Panc1 (cell line): ENCODE results near the gene ZNF248. TPM values are rescaled to one million over a fixed set of nuclear protein-coding genes. Genes with fewer than 3 reads are reported as not detected.

Experiments
- ATAC-seq: fragments of 200-7000 bp; cut with Tn5 transposase; 2 replicates; pipeline ENCODE4 v1.9.1; 2020; ENCODE audit warnings: mild to moderate bottlenecking, moderate library complexity
- BruUV-seq: library from RNA; stranded (reverse); fragments of 400-500 nt; replicated peaks from 2 replicates; lab custom pipeline; 2021; lab: Mats Ljungman, UMichigan
- CTCF ChIA-PET: fragments of 300-600 bp; sonication (Branson Sonifier 250); formaldehyde crosslinking; loops from one replicate; lab custom pipeline; 2022; ENCODE audit warnings: antibody characterized with exemption; lab: Charles Lee
- POLR2A ChIA-PET: fragments of 300-600 bp; sonication (Branson Sonifier 250); formaldehyde crosslinking; loops from one replicate; lab custom pipeline; 2022; ENCODE audit warnings: antibody characterized with exemption; lab: Charles Lee
- DNase-seq: peaks from one replicate; pipeline ENCODE4 v3.0.0-alpha.2; 2010; ENCODE audit warnings: low read depth, low spot score
- H3K27ac ChIP-seq: 2 replicates; pipeline ENCODE4 v1.5.1; 2011; ENCODE audit warnings: mild to moderate bottlenecking, low read length, inconsistent platforms
- H3K27me3 ChIP-seq: fragments of 200-500 bp; sonication (Bioruptor generic); 2 replicates; pipeline ENCODE4 v1.6.0; 2014; ENCODE audit warnings: low read length, inconsistent platforms; ENCODE audit not compliant: control insufficient read depth, insufficient read depth
- H3K36me3 ChIP-seq: fragments of 200-500 bp; sonication (Bioruptor generic); 2 replicates; pipeline ENCODE4 v1.5.1; 2014; ENCODE audit warnings: inconsistent platforms, mild to moderate bottlenecking, low read length, moderate library complexity; ENCODE audit not compliant: control insufficient read depth, insufficient read depth
- H3K4me1 ChIP-seq: 2 replicates; pipeline ENCODE4 v1.5.1; 2011; ENCODE audit warnings: inconsistent platforms, mild to moderate bottlenecking, low read length, moderate library complexity; ENCODE audit not compliant: control insufficient read depth, insufficient read depth
- H3K4me3 ChIP-seq, 2 experiments: 2 replicates each; pipeline ENCODE4 v1.5.1; 2011 to 2012; ENCODE audit warnings: low read depth in 2 of 2, low read length in 2 of 2, mild to moderate bottlenecking in 2 of 2, inconsistent platforms in 1 of 2, moderate library complexity in 1 of 2
- H3K9me3 ChIP-seq: fragments of 200-500 bp; sonication (Bioruptor generic); 2 replicates; pipeline ENCODE4 v1.5.1; 2014; ENCODE audit warnings: low read depth, mild to moderate bottlenecking, inconsistent platforms, low read length, moderate library complexity; ENCODE audit not compliant: control insufficient read depth, insufficient read depth
- CTCF ChIP-seq: fragments of 450-650 bp; IDR thresholded peaks from 2 replicates; pipeline ENCODE4 v1.5.1; 2017; ENCODE audit warnings: mild to moderate bottlenecking
- POLR2AphosphoS5 ChIP-seq: IDR thresholded peaks from 2 replicates; pipeline ENCODE4 v1.6.1; 2012; ENCODE audit warnings: mild to moderate bottlenecking, low read depth, low read length, moderate library complexity
- REST ChIP-seq, 2 experiments: IDR thresholded peaks; 2 replicates each; pipeline ENCODE4 v1.6.1; 2011 to 2012; ENCODE audit warnings: low read depth in 2 of 2, control low read depth in 1 of 2, low read length in 1 of 2, mild to moderate bottlenecking in 1 of 2, moderate library complexity in 1 of 2; ENCODE audit not compliant: insufficient read depth in 1 of 2
- SIN3A ChIP-seq: IDR thresholded peaks from 2 replicates; pipeline ENCODE4 v1.6.1; 2012; ENCODE audit warnings: low read depth, mild to moderate bottlenecking, low read length, moderate library complexity, borderline replicate concordance; ENCODE audit not compliant: insufficient read depth
- TCF7L2 ChIP-seq: IDR thresholded peaks from 2 replicates; pipeline ENCODE4 v1.6.1; 2011; ENCODE audit warnings: mild to moderate bottlenecking, low read depth, low read length, inconsistent platforms
- in situ Hi-C: cut with HindIII; loops from 2 replicates; pipeline ENCODE4 v1.10.0; 2016; ENCODE audit warnings: low sequenced_read_pairs, low pct_unique_long_range_greater_than_20kb
- intact Hi-C: fragments of 100-400 bp; cut with micrococcal nuclease; formaldehyde crosslinking; loops from one replicate; pipeline ENCODE4 v1.10.0; 2022; ENCODE audit not compliant: unreplicated experiment
- total RNA-seq: library from RNA; stranded (reverse); gene quantifications from one replicate; pipeline ENCODE4 v1.2.1, GENCODE V29; 2021; ENCODE audit not compliant: unreplicated experiment

Gene ZNF248
- total RNA-seq, 1 experiment from 2014 or later: 8.1 TPM

- H3K4me3 ChIP-seq: no peak overlapping the region
- H3K9me3 ChIP-seq: no peaks in the 10 kb centered on the region
- DNase-seq (no peak), ATAC-seq (no peak)
- no peaks in the 10 kb centered on the region for H3K27me3 ChIP-seq
- no peak overlapping the region for H3K27ac ChIP-seq
- in situ Hi-C loops: no loop called here
- TF ChIP-seq SIN3A (no peak), POLR2AphosphoS5 (no peak), REST (IDR thresholded peaks at IDR 0.05; ENCODE audit: insufficient read depth in 1 of 2, low read depth in 2 of 2, low read length in 1 of 2) (no peak), TCF7L2 (no peak), CTCF (no peak)
- POLR2A ChIA-PET: no interaction called here
- CTCF ChIA-PET: no interaction called here
- no peaks in the 10 kb centered on the region for H3K36me3 ChIP-seq
- BruUV-seq: no TSS peak
- H3K4me1 ChIP-seq: no peaks in the 10 kb centered on the region
- intact Hi-C loops: no loop called here
Observed at GRCh38 chr10:37872283-37872682, 14.9 kb upstream of the ZNF248 start.

- Histone ChIP-seq H3K9me3 (no peaks in the 10 kb centered on the region), H3K36me3 (no peaks in the 10 kb centered on the region), H3K27me3 (no peaks in the 10 kb centered on the region), H3K4me1 (no peaks in the 10 kb centered on the region), H3K27ac (no peak overlapping the region), H3K4me3 (no peak overlapping the region)
- intact Hi-C loops (no loop called here), in situ Hi-C loops (no loop called here)
- ATAC-seq (no peak), DNase-seq (no peak)
- POLR2A ChIA-PET: no interaction called here
- BruUV-seq: no TSS peak
- TF ChIP-seq REST (IDR thresholded peaks at IDR 0.05; ENCODE audit: insufficient read depth in 1 of 2, low read depth in 2 of 2, low read length in 1 of 2) (no peak), SIN3A (no peak), POLR2AphosphoS5 (no peak), CTCF (no peak), TCF7L2 (no peak)
- CTCF ChIA-PET: no interaction called here
Observed at GRCh38 chr10:37871568-37872251, 14.3 kb upstream of the ZNF248 start.
